GM19328 (cell line): ENCODE measurements around the gene CENPV.
A peak's percentile ranks its signal among the peaks of the same experiment; 100 is the strongest.
"Not testable (repeated sequence)": the region's sequence is repeated elsewhere in the genome, so short reads cannot be mapped to it uniquely, and the experiment has no call there.

Experiments used
- ATAC-seq: cut with Tn5 transposase; IDR thresholded peaks from one replicate; pipeline ENCODE4 v1.9.1; 2021; ENCODE audit warnings: mild to moderate bottlenecking, moderate library complexity; ENCODE audit not compliant: unreplicated experiment

Gene CENPV

GRCh38 chr17:16353317-16354174 lies at the start of gene CENPV:
TSS of gene CENPV (minus strand) at chr17:16353469. CDS start at chr17:16353436, 33 bp downstream.
- ATAC-seq = peak; percentile 50

GRCh38 chr17:16398270-16399267 lies 45.3 kb upstream of the CENPV start:
- peak; percentile 70 for ATAC-seq

GRCh38 chr17:16396693-16397092 lies 43.4 kb upstream of the CENPV start:
- not testable (repeated sequence) for ATAC-seq

GRCh38 chr17:16395887-16396286 lies 42.6 kb upstream of the CENPV start:
- ATAC-seq = not testable (repeated sequence)

GRCh38 chr17:16392491-16392890 lies 39.2 kb upstream of the CENPV start:
- ATAC-seq = not testable (repeated sequence)

- ATAC-seq = no peak
Observed at GRCh38 chr17:16391451-16391850, 38.2 kb upstream of the CENPV start.

- not testable (repeated sequence) for ATAC-seq
Observed at GRCh38 chr17:16386126-16386507, 32.8 kb upstream of the CENPV start.

GRCh38 chr17:16384557-16384956 lies 31.3 kb upstream of the CENPV start:
- no peak for ATAC-seq

GRCh38 chr17:16383772-16384287 lies 30.6 kb upstream of the CENPV start:
- ATAC-seq = no peak

- ATAC-seq = no peak
Observed at GRCh38 chr17:16383216-16383615, 29.9 kb upstream of the CENPV start.

- no peak for ATAC-seq
Observed at GRCh38 chr17:16381496-16381820, 28.2 kb upstream of the CENPV start.

- ATAC-seq = peak; percentile 95
Observed at GRCh38 chr17:16380640-16381495, 27.6 kb upstream of the CENPV start, which contains the start of gene UBB. TSS of gene UBB (plus strand) at chr17:16381091. CDS start at chr17:16381908, 817 bp downstream.

GRCh38 chr17:16379654-16380053 lies 26.4 kb upstream of the CENPV start:
- ATAC-seq = no peak

- no peak for ATAC-seq
Observed at GRCh38 chr17:16378636-16379282, 25.5 kb upstream of the CENPV start.

GRCh38 chr17:16377941-16378341 lies 24.7 kb upstream of the CENPV start:
- no peak for ATAC-seq

- ATAC-seq = no peak
Observed at GRCh38 chr17:16374146-16374938, 21.1 kb upstream of the CENPV start.

- ATAC-seq = no peak
Observed at GRCh38 chr17:16371742-16372141, 18.5 kb upstream of the CENPV start.

GRCh38 chr17:16364625-16365024 lies 11.4 kb upstream of the CENPV start:
- ATAC-seq = no peak
